Measurements from ENCODE around the gene OCIAD1.

Gene OCIAD1

DNA sequence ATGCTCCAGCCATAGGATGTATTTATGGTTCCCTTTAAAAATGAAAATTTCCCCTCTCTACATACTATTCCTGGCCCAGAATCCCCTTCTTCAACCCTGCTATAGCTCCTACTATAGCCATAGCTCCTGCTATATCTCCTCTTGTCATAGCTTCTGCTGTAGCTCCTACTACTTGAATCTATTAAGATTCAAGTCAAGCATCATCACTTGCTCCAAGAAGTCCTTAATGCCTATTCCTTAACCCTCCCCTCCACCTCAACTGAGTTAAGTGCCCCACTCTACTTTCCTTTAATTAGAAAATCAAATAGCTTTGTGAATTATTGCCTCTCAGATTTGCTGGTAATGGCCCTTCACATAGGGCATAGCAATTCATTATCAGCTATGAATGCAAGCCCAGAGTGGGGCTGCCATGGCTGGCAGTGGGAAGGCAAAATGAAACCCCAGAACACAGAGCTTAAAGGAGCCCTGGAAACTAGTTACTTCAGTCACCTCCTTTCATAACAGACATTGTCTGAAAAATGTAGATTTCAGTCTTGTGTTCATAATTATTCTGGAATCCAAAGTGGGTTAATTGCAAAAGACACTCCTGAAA, 60.2 kb downstream of the OCIAD1 start:
- no peak for DNase-seq (ENCODE audit: low spot score)

DNA sequence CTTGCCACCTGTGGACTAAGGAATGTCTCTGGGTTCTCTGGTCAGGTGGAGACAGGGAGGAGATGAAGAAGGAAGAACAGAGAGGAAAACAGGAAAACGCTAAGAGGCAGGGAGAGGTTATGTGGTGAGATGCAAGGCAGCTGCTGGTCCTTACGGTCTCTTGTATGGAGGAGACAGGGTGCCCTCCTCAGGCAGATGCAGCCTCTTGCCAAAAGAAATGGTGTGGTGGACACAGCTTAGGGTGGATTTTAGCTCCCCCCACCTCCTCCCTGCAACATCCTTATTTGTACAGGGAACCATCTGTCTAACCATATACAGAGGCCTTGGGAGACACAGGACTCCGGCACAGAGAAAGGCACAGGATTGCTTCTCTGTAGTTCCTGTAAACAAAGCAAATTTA, 66.0 kb downstream of the OCIAD1 start:
- peak; percentile 57 for DNase-seq (ENCODE audit: low spot score)

- DNase-seq (ENCODE audit: low spot score): no peak
These were observed 68.0 kb downstream of the OCIAD1 start for GRCh38 chr4:48898733-48899431.

DNA sequence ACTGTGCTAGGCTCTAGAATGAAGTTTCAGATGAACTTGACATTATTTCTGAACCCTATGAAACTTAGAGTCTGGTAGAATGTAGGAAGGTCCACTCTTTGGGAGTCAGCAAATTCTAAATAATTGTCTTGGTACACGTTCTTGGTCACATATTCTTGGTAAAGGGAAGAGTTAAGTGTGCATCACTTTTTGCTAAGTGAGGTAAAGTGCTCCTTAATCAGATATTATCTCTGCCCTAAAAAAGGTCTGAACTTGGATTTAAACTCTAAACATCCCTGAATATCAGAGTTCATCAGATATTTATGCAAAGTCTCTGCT, 68.5 kb downstream of the OCIAD1 start:
- no peak for DNase-seq (ENCODE audit: low spot score)

- peak; percentile 65 for DNase-seq (ENCODE audit: low spot score)
These were observed 69.1 kb downstream of the OCIAD1 start for GRCh38 chr4:48899950-48900349.

- DNase-seq (ENCODE audit: low spot score): no peak
These were observed 70.3 kb downstream of the OCIAD1 start for GRCh38 chr4:48901196-48901595.

GRCh38 chr4:48902266-48902665, 71.4 kb downstream of the OCIAD1 start:
- no peak for DNase-seq (ENCODE audit: low spot score)

DNA sequence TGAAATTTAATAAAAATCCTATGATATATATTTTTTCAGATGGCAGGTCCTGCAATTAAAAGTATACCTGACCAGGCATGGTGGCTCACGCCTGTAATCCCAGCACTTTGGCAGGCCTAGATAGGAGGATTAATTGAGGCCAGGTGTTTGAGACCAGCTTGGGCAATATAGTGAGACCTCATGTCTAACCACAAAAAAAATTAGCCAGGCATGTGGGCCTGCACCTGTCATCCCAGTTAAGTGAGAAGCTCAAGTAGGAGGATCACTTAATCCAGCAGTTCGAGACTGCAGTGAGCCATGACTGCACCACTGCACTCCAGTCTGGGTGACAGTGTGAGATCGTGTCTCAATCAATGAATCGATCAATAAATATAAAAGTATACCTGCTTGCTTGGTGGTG, 73.2 kb downstream of the OCIAD1 start:
- DNase-seq (ENCODE audit: low spot score): no peak

GRCh38 chr4:48904541-48905142, 73.8 kb downstream of the OCIAD1 start:
- DNase-seq (ENCODE audit: low spot score): no peak

GRCh38 chr4:48905363-48906015, 74.6 kb downstream of the OCIAD1 start:
- DNase-seq (ENCODE audit: low spot score): no peak

DNA sequence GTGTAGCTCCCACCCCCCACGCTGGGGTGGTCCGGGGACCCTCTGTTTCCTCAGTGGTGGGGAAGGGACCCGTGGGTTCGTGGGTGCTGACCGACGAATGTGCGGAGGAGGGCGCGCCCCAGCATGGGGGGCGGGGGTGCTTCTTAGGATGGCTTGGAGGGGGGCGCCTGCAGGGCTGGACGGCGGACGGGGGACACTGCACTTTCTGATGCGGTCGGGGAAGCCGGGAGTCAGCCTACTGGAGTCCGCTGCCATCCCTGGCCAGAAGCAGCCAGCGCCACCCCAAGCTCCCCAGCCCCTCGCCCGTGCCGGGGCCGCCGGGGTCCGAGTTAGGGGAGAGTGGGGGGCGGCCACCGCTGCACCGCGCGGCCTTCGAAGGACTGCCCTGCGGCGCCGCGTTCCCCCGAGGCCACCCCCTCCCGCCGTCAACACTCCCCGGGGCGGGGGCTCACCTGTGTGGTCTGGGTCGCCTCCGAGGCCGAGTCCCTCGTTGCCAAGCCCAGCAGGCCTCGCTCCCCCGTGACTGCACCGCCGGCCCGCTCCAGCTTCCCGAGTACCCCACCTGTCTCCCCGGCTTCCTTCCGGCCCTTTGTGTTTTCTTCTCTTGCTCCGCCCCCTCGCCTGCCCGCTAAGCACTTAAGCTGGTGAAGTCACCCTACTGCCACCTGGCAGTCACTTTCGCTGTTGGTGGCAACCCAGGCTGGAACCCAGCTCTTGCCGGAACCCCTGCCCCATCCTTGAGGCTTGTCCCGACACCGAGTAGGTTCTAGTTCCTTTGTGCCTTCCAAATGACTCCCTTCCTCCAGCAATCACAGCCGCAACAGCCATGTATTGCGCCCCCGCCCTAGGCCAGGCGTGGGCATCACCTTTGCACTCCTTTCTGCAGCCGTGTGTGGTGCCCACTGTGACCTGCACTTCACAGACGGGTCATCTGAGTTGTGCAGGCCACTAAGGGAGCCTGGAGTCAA, 75.6 kb downstream of the OCIAD1 start, which contains the start of gene OCIAD2:
TSS of gene OCIAD2 (minus strand) at position 569 of the 968 bp plus-strand sequence. CDS start 2,225 bp downstream, outside the sequence.
- peak; percentile 32 for DNase-seq (ENCODE audit: low spot score)

DNA sequence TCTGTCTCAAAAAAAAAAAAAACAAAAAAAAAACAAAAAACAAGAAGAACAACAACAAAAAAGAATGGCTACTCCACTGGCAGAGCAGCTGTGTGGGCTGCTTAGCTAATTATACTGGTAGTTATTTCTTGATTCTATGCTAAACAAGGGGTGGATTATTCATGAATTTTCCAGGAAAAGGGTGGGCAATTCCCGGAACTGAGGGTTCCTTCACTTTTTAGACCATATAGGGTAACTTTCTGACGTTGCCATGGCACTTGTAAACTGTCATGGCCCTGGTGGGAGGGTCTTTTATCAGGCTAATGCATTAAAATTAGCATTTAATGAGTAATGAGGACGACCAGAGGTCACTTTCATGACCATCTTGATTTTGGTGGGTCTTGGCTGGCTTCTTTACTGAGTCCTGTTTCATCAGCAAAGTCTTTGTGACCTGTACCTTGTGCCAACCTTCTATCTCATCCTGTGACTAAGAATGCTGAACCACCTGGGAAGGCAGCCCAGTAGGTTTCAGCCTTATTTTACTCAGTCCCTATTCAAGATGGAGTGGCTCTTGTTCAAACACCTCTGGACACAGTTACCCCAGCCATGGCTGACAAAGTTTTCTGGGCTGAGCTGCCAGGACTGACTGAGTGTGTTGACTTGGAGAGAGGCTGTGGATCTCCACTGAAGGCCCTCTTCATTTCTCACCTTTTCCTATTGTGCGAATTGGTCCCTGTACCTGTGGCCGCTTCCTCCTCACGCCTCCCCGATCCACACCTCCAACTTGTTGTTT, 77.0 kb downstream of the OCIAD1 start:
- no peak for DNase-seq (ENCODE audit: low spot score)

- DNase-seq (ENCODE audit: low spot score): no peak
These were observed 77.8 kb downstream of the OCIAD1 start for GRCh38 chr4:48908687-48909086.

GRCh38 chr4:48909697-48910096, 78.8 kb downstream of the OCIAD1 start:
- no peak for DNase-seq (ENCODE audit: low spot score)

DNA sequence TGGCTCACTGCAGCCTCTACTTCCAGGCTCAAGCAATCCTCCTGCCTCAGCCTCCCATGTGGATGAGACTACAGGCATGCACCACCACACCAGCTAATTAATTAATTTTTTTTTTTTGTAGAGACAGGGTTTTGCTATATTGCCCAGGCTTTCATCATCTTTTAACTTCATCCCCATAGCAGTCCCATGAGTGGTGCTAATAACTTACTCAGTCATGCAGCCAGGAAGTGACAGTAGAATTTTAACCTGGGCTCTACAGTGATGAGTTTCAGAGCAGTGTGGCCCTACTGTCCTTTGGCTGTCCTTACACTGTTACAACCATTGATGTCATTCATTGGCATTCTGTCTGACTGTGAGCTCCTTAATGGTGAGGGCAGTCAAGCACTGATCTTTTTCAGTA, 79.6 kb downstream of the OCIAD1 start:
- DNase-seq (ENCODE audit: low spot score): no peak
